Measurements from ENCODE around the gene RNF149.
A peak's percentile ranks its signal among the peaks of the same experiment; 100 is the strongest.
"Not testable (repeated sequence)": the region's sequence is repeated elsewhere in the genome, so short reads cannot be mapped to it uniquely, and the experiment has no call there.

The RNF149 gene

DNA sequence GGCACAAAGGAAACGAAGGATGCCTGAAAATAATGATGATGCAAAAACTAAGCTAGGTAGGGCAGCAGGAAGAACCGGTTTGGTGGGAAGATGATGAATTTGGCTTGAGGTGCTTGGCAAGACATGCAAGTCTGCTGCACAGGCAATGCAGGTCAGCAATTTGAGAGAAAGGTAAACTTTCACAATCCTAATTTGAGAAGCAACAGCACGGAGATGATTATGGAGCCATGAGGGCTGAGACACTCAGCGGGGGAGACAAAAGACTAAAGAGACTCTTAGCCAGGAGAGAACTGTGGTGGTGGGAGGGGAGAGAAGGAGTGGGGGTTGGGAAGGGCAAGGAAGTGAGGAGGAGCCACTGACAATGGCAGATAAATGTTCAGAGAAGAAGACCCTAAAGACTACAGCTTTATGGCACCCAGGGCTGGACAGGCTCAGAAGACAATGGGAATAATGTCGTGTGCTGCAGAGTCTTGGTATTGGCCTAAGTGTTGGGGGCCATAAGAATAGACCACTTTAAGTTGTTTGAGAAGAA is 19.4 kb upstream of the RNF149 start:
- H3K4me1 Mint-ChIP-seq: no peaks in the 10 kb centered on the region
- no peak overlapping the region for H3K27ac Mint-ChIP-seq (ENCODE audit: low read depth)
- DNase-seq (ENCODE audit: low spot score in 2 of 2): no peak
- no peak for ATAC-seq (replicated peaks; ENCODE audit: extremely low read depth, poor library complexity, severe bottlenecking)
- H3K9me3 Mint-ChIP-seq: no peaks in the 10 kb centered on the region
- H3K36me3 Mint-ChIP-seq (ENCODE audit: insufficient read depth): peaks cover 2% of the 10 kb centered on the region
- H3K27me3 Mint-ChIP-seq: no peaks in the 10 kb centered on the region
- no peak overlapping the region for H3K4me3 Mint-ChIP-seq

DNA sequence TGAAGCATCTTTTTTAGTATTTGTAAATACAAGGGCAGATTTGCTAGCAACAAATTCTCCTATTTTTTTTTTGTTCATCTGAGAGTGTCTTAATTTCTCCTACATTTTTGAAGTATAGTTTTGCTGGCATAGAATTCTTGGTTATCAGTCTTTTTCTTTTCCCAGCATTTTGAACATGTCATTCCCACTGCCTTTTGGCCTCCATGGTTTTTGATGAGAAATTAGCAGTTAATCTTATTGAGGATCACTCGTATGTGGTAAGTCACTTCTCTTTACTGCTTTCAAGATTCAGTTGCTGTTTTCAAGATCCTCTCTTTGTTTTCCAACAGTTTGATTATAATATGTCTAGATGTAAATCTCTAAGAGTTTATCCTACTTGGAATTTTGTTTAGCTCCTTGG is 16.9 kb upstream of the RNF149 start:
- ATAC-seq (replicated peaks; ENCODE audit: extremely low read depth, poor library complexity, severe bottlenecking): no peak
- Mint-ChIP-seq H3K27ac (ENCODE audit: low read depth) (no peak overlapping the region), H3K36me3 (ENCODE audit: insufficient read depth) (peaks cover 2% of the 10 kb centered on the region), H3K4me1 (no peaks in the 10 kb centered on the region), H3K27me3 (no peaks in the 10 kb centered on the region), H3K9me3 (no peaks in the 10 kb centered on the region), H3K4me3 (no peak overlapping the region)
- no peak for DNase-seq (ENCODE audit: low spot score in 2 of 2)

DNA sequence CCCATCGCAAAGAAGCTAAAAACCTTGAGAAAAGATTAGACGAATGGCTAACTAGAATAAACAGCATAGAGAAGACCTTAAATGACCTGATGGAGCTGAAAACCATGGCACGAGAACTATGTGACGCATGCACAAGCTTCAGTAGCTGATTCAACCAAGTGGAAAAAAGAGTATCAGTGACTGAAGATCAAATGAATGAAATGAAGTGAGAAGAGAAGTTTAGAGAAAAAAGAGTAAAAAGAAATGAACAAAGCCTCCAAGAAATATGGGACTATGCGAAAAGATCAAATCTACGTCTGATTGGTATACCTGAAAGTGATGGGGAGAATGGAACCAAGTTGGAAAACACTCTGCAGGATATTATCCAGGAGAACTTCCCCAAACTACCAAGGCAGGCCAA is 8.1 kb upstream of the RNF149 start:
- not testable (repeated sequence) for ATAC-seq (replicated peaks; ENCODE audit: extremely low read depth, poor library complexity, severe bottlenecking); H3K27me3 Mint-ChIP-seq; H3K9me3 Mint-ChIP-seq; H3K36me3 Mint-ChIP-seq (ENCODE audit: insufficient read depth); H3K4me3 Mint-ChIP-seq; H3K27ac Mint-ChIP-seq (ENCODE audit: low read depth); DNase-seq (ENCODE audit: low spot score in 2 of 2)
- peaks cover 16% of the 10 kb centered on the region for H3K4me1 Mint-ChIP-seq

DNA sequence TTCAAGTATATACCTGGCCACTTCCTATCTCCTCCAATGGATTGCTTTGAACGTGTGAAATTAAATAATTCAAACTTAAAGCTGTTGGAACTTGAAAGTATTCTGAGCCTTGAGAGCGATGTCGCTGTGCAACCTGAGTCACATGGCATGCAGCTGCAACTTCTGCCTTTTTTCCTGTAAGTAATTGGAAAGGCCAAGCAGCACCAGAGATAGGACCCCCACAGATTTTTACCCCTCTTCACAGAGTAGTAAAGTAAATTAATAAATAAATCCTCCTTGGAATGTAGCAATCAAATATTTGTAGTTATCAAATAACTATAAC is 3.2 kb upstream of the RNF149 start:
- DNase-seq (ENCODE audit: low spot score in 2 of 2): no peak
- peak overlapping the region; percentile 79 for H3K27ac Mint-ChIP-seq (ENCODE audit: low read depth)
- peaks cover 25% of the 10 kb centered on the region for H3K36me3 Mint-ChIP-seq (ENCODE audit: insufficient read depth)
- no peaks in the 10 kb centered on the region for H3K27me3 Mint-ChIP-seq
- H3K4me3 Mint-ChIP-seq: peak overlapping the region; percentile 44
- no peaks in the 10 kb centered on the region for H3K9me3 Mint-ChIP-seq
- no peak for ATAC-seq (replicated peaks; ENCODE audit: extremely low read depth, poor library complexity, severe bottlenecking)
- H3K4me1 Mint-ChIP-seq: peaks cover 38% of the 10 kb centered on the region

DNA sequence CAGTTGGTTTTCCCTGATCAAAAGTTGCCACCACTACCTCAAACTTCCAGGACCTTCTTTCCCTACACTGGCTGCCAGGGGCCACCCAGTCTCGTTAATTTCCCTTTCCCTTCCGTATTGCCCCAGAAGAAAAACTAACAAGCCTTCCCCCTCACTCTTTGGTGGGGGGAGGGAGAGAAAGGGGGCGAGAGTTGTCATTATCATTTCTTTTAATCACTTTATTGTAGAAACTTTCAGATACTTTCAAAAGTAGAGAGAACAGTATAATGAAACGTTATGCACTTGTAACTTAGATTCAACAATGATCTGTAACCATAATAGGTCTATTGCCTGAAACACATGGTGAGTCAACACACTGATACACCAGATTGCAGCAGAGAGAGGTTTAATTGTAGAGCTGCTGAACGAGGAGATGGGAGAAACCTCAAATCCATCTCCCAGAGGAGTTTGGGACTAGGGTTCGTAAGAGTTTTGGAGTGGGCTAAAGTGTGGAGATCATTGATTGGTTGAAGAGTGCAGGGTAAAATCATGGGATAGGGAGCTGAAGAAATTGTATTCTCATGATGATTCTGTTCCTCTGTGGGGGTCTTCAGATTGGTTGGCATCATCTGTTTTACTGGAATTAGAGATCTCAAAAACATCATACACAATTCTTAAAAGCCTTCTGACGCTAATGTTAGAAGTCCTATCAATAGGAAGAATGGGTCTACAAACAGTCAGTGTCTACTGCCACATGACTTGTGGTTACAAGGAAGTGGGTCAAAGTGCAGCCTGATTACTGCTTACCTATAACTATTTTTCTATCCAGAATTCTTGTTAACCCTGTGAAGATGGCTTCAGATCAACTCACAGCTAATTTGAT is 2.6 kb upstream of the RNF149 start:
- Mint-ChIP-seq H3K4me1 (peaks cover 42% of the 10 kb centered on the region), H3K4me3 (peak overlapping the region; percentile 44), H3K9me3 (no peaks in the 10 kb centered on the region), H3K36me3 (ENCODE audit: insufficient read depth) (peaks cover 29% of the 10 kb centered on the region), H3K27me3 (no peaks in the 10 kb centered on the region), H3K27ac (ENCODE audit: low read depth) (peak overlapping the region; percentile 79)
- DNase-seq (ENCODE audit: low spot score in 2 of 2) (no peak), ATAC-seq (replicated peaks; ENCODE audit: extremely low read depth, poor library complexity, severe bottlenecking) (no peak)

DNA sequence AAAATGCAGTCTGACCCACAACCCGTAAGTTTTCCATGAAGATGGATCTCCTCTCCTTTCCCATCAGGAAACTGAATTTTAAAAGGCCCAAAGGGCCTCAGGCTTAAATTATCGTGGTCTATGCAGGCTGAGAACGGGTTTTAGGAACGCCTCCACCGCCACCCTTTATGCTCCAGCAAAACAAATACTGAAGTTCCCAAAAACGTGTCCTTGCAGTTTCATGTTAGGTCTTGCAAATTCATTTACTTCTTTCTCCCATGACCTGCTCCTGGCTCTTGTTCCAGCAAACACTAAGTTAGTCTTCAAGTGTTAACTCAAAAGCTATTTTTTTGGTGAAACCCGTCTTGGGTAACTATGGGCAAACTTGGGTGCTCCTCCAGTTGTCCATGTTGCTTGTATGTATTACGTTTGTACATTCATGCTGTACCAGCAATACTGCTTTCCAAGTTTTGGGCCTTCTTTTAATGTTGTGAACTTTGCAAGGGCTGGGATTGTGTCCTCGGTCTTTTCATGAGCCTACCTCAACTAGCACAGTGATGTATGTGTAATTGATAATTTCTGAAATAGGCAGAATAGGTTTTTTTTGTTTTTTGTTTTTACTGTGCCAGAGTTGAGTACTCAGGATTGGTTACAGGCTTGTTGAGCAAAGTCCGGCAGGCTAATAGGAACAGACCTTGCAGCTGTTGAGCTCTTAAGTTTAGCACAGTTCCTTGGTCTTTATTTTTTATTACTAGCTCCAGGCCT is 1.8 kb upstream of the RNF149 start:
- no peaks in the 10 kb centered on the region for H3K27me3 Mint-ChIP-seq
- peak overlapping the region; percentile 79 for H3K27ac Mint-ChIP-seq (ENCODE audit: low read depth)
- ATAC-seq (replicated peaks; ENCODE audit: extremely low read depth, poor library complexity, severe bottlenecking) (no peak), DNase-seq (ENCODE audit: low spot score in 2 of 2) (no peak)
- H3K9me3 Mint-ChIP-seq: no peaks in the 10 kb centered on the region
- peaks cover 50% of the 10 kb centered on the region for H3K4me1 Mint-ChIP-seq
- peak overlapping the region; percentile 44 for H3K4me3 Mint-ChIP-seq
- peaks cover 35% of the 10 kb centered on the region for H3K36me3 Mint-ChIP-seq (ENCODE audit: insufficient read depth)

DNA sequence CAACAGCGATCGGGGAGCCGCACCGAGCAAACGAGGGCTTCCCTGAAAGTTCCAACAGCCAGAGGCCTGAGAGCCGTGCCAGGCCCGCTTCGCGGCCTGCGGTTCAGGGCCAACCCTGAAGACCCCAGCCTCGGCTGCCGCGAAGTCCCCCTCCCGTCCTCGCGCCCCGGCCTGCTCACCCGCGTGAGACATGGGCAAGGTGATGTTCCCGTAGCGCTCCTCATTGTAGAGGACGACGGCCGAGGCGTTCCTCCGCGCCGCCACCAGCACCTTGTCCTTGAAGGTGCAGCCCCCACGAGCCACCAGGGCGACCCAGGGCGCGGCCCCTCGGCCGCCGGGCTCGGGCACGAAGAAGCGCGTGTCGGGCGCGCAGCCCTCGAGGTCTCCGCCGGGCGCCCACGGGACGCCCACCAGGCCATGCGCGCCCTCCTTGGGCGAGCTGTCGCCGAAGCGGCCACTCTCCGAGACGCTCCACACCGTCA is 510 bp downstream of the RNF149 start:
- H3K9me3 Mint-ChIP-seq: no peaks in the 10 kb centered on the region
- ATAC-seq (replicated peaks; ENCODE audit: extremely low read depth, poor library complexity, severe bottlenecking): peak; percentile 7
- H3K36me3 Mint-ChIP-seq (ENCODE audit: insufficient read depth): peaks cover 42% of the 10 kb centered on the region
- no peak for DNase-seq (ENCODE audit: low spot score in 2 of 2)
- peaks cover 63% of the 10 kb centered on the region for H3K4me1 Mint-ChIP-seq
- H3K27me3 Mint-ChIP-seq: no peaks in the 10 kb centered on the region
- H3K4me3 Mint-ChIP-seq: peak overlapping the region; percentile 93
- H3K27ac Mint-ChIP-seq (ENCODE audit: low read depth): peak overlapping the region; percentile 97

DNA sequence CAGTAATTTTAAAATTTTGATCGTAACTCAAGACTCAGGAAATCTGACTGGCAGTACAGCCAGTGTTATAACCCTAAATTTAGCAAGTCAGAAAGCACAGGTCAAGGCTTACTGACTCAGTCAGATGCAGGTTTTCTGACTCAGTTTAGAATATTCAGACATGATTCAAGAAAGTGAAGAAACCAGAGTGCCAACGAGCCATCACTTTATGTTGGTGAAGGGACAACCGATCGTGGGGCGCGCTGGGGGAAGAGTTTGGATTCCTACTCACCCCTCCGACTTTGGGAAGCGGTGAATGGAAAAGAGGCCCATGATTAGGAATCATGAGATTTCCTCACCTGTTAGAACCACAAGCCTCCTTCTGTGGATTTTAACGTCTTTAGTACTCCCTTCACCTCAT is 998 bp downstream of the RNF149 start:
- Mint-ChIP-seq H3K4me3 (peak overlapping the region; percentile 93), H3K27me3 (no peaks in the 10 kb centered on the region), H3K36me3 (ENCODE audit: insufficient read depth) (peaks cover 45% of the 10 kb centered on the region), H3K4me1 (peaks cover 66% of the 10 kb centered on the region), H3K27ac (ENCODE audit: low read depth) (peak overlapping the region; percentile 97), H3K9me3 (no peaks in the 10 kb centered on the region)
- DNase-seq (ENCODE audit: low spot score in 2 of 2): no peak
- no peak for ATAC-seq (replicated peaks; ENCODE audit: extremely low read depth, poor library complexity, severe bottlenecking)

DNA sequence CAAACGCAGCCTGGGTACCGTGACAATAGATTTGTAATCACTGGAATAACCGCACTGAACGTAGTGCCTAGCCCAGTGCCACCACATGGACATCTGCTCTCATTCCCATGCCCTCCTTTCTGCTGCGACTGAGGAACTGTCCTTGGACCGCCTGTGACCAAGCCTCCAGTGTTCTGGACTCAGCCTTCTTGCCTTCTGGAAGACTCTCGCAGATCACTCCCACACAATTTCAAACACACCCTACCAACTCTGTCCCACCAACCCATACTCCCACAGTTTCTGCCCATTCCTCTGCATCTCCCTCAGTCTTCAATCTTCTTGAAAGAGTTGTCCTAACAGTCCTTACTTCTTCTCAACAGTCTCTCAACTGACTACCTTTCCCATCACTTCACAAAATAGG is 2.1 kb downstream of the RNF149 start:
- Mint-ChIP-seq H3K27me3 (no peaks in the 10 kb centered on the region), H3K9me3 (no peaks in the 10 kb centered on the region), H3K4me1 (peaks cover 68% of the 10 kb centered on the region), H3K27ac (ENCODE audit: low read depth) (peak overlapping the region; percentile 97), H3K4me3 (peak overlapping the region; percentile 93), H3K36me3 (ENCODE audit: insufficient read depth) (peaks cover 53% of the 10 kb centered on the region)
- no peak for DNase-seq (ENCODE audit: low spot score in 2 of 2)
- no peak for ATAC-seq (replicated peaks; ENCODE audit: extremely low read depth, poor library complexity, severe bottlenecking)

DNA sequence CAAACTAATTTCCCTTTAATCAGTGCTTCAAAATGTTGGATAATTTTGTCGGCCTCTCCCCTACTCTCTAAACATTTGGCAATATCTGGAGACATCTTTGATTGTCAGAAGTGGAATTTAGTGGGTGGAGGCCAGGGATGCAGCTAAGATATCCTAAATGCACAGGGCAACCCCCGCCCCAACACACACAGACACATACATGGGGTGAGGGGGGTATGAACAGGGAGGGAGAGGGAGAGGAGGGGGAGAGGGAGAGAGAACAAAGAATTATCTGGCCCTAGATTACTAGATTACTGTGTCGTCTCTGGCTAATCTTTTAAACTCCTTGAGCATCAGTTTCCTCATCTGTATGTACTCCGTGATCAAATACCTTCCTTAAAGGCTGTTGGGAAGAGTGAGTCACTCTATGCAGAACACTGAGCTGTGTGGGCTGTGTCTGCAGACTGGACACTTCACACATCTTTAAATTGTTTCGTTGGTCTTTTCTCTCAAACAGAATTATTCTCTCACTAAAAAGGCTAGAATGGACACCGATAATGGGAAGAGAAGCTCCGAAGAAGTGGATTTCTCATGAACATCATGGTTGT is 2.9 kb downstream of the RNF149 start:
- ATAC-seq (replicated peaks; ENCODE audit: extremely low read depth, poor library complexity, severe bottlenecking): no peak

DNA sequence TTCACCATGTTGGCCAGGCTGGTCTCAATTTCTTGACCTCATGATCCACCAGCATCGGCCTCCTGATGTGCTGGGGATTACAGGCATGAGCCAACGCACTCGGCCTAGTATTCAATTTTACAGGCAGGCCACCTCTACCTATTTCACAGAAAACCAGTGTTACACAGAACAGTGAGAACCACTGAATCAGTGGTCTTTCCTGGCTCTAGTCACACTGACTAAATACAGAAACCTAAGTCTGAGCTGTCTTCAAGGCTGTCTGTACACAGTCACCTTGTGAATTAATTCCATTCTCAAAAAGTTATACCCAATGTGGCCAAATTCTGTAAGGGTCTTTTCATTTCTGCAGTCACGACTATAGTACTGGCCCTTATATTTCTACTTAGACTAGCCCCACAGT is 3.5 kb downstream of the RNF149 start:
- no peaks in the 10 kb centered on the region for H3K9me3 Mint-ChIP-seq
- H3K4me1 Mint-ChIP-seq: peaks cover 71% of the 10 kb centered on the region
- H3K36me3 Mint-ChIP-seq (ENCODE audit: insufficient read depth): peaks cover 50% of the 10 kb centered on the region
- ATAC-seq (replicated peaks; ENCODE audit: extremely low read depth, poor library complexity, severe bottlenecking) (no peak), DNase-seq (ENCODE audit: low spot score in 2 of 2) (no peak)
- H3K27me3 Mint-ChIP-seq: no peaks in the 10 kb centered on the region
- H3K27ac Mint-ChIP-seq (ENCODE audit: low read depth): peak overlapping the region; percentile 97
- peak overlapping the region; percentile 93 for H3K4me3 Mint-ChIP-seq

More for the DNA sequence above, 2.9 kb downstream of the RNF149 start:
- Mint-ChIP-seq H3K36me3 (ENCODE audit: insufficient read depth) (peaks cover 50% of the 10 kb centered on the region), H3K4me1 (peaks cover 68% of the 10 kb centered on the region), H3K27ac (ENCODE audit: low read depth) (peak overlapping the region; percentile 97), H3K4me3 (peak overlapping the region; percentile 93), H3K9me3 (no peaks in the 10 kb centered on the region), H3K27me3 (no peaks in the 10 kb centered on the region)
- no peak for DNase-seq (ENCODE audit: low spot score in 2 of 2)

DNA sequence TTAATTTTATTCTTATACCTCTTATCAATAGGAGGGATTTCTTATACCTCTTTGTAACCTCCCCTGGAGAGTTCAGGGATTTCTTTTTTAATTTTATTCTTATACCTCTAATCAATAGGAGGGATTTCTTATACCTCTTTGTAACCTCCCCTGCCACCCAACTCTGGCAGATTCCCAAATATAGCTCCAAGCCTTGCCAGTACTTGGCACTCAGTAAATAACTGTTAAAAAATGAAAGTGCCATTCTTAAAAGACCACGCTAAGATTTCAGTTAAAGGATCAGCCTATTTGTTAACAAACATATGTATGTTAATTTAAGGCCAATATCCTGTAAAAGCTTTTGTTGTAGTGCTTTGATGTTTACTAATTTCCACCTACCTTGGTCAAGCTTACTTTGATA is 4.8 kb downstream of the RNF149 start:
- Mint-ChIP-seq H3K36me3 (ENCODE audit: insufficient read depth) (peaks cover 47% of the 10 kb centered on the region), H3K27ac (ENCODE audit: low read depth) (peak overlapping the region; percentile 65)

More for the DNA sequence above, 4.8 kb downstream of the RNF149 start:
- DNase-seq (ENCODE audit: low spot score in 2 of 2) (no peak), ATAC-seq (replicated peaks; ENCODE audit: extremely low read depth, poor library complexity, severe bottlenecking) (no peak)
- peak overlapping the region; percentile 93 for H3K4me3 Mint-ChIP-seq
- no peaks in the 10 kb centered on the region for H3K9me3 Mint-ChIP-seq
- no peaks in the 10 kb centered on the region for H3K27me3 Mint-ChIP-seq
- H3K4me1 Mint-ChIP-seq: peaks cover 77% of the 10 kb centered on the region

All from central memory CD8-positive, alpha-beta T cell (primary cell).